Activated CD4-positive, alpha-beta T cell treated with anti-CD3 and anti-CD28 coated beads for 36 hours (primary cell): ENCODE results near the gene SLC47A1. TPM values are rescaled to one million over a fixed set of nuclear protein-coding genes. Genes with fewer than 3 reads are reported as not detected.
"Not testable (repeated sequence)": the region's sequence is repeated elsewhere in the genome, so short reads cannot be mapped to it uniquely, and the experiment has no call there.

Experiments used
- ATAC-seq: fragments of 200-7000 bp; cut with Tn5 transposase; one replicate; pipeline ENCODE4 v1.10.0; 2021; ENCODE audit warnings: mild to moderate bottlenecking, moderate library complexity
- CTCF ChIA-PET: fragments of 350-600 bp; sonication (Branson Sonifier 250); formaldehyde crosslinking; loops from one replicate; lab custom pipeline; 2021; ENCODE audit warnings: antibody characterized with exemption; lab: Charles Lee
- POLR2A ChIA-PET: fragments of 350-600 bp; sonication (Branson Sonifier 250); formaldehyde crosslinking; loops from one replicate; lab custom pipeline; 2021; ENCODE audit warnings: antibody characterized with exemption, inconsistent platforms; lab: Charles Lee
- DNase-seq: peaks from one replicate; pipeline ENCODE4 v3.0.0-alpha.2; 2020
- H3K27ac Mint-ChIP-seq: one replicate; pipeline ENCODE4 v1.8.0; 2021; ENCODE audit warnings: mixed read lengths
- H3K27me3 Mint-ChIP-seq: one replicate; pipeline ENCODE4 v1.8.0; 2021; ENCODE audit warnings: mixed read lengths
- H3K36me3 Mint-ChIP-seq: one replicate; pipeline ENCODE4 v1.8.0; 2021; ENCODE audit warnings: low read depth, mixed read lengths
- H3K4me1 Mint-ChIP-seq: one replicate; pipeline ENCODE4 v1.8.0; 2021; ENCODE audit warnings: mixed read lengths
- H3K4me3 Mint-ChIP-seq: one replicate; pipeline ENCODE4 v1.8.0; 2021; ENCODE audit warnings: mild to moderate bottlenecking, moderate library complexity, mixed read lengths
- H3K9me3 Mint-ChIP-seq: one replicate; pipeline ENCODE4 v1.8.0; 2021; ENCODE audit warnings: low read depth, mixed read lengths
- intact Hi-C, 2 experiments: fragments of 100-400 bp; cut with DNase I in 1 of 2; cut with micrococcal nuclease in 1 of 2; formaldehyde crosslinking; loops; one replicate each; pipeline versions ENCODE4 v1.14.2 to v1.15.1; 2022 to 2024; cut with DNase I, micrococcal nuclease
- total RNA-seq, 2 experiments: library from RNA; stranded (reverse); gene quantifications; one replicate each; pipeline ENCODE4 v1.2.3, GENCODE V29; 2021

The SLC47A1 gene
- total RNA-seq, 2 experiments from 2014 or later = 0.25 TPM; not detected in 1

DNA sequence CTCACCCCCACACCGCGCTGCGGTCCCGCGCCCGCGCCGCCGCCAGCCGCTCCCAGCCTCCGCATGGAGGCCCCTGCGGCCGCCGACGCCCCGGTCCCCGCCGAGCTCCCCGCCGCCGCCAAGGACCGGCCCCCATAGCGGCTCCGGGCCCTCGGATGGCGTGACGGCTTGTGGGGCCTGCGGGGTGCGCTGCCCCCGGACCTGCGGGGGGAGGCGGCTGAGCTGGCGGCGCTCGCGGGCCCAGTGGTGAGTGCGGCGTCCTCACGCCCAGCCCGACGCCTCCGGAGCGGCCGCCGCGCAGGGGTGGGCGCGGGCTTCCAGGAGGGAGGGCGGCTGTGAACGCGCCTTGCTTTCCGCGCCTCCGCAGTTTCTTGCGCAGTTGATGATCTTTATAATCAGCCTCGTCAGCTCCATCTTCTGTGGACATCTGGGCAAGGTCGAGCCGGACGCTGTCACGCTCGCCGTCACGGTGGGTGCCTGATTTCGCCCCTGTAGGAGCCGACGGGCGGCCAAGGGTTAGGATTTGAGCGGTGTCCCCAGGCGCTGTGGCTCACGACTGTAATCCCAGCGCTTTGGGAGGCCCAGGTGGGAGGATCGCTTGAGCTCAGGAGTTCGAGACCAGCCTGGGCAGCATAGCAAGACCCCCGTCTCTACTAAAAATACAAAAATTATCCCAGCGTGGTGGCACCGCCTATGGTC is 46.4 kb downstream of the SLC47A1 start:
- ChIA-PET POLR2A (no interaction called here), CTCF (interaction anchor here (0.6 to 1.0 kb wide), 2 partner anchors 31 to 133 kb away, joined by 3 read pairs; no protein-coding TSS in a partner anchor)
- peak; percentile 6 for DNase-seq
- Mint-ChIP-seq H3K36me3 (no peaks in the 10 kb centered on the region), H3K4me1 (peaks cover 2% of the 10 kb centered on the region), H3K27ac (no peak overlapping the region), H3K4me3 (no peak overlapping the region), H3K9me3 (no peaks in the 10 kb centered on the region), H3K27me3 (peaks cover 18% of the 10 kb centered on the region)
- no peak for ATAC-seq
- intact Hi-C loops = no loop called here

DNA sequence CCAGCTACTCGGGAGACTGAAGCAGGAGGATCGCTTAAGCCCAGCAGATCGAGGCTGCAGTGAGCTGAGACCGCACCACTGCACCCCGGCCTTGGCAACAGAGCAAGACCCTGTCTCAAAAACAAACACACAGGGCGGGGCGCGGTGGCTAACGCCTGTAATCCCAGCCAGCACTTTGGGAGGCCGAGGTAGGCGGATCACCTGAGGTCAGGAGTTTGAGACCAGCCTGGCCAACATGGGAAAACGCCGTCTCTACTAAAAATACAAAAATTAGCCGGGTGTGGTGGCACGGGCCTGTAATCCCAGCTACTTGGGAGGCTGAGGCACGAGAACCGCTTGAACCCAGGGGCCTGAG is 46.9 kb downstream of the SLC47A1 start:
- DNase-seq, intact Hi-C loops, POLR2A ChIA-PET, H3K4me1 Mint-ChIP-seq, ATAC-seq, H3K9me3 Mint-ChIP-seq, H3K36me3 Mint-ChIP-seq, H3K4me3 Mint-ChIP-seq, H3K27ac Mint-ChIP-seq: not testable (repeated sequence)
- peaks cover 18% of the 10 kb centered on the region for H3K27me3 Mint-ChIP-seq
- CTCF ChIA-PET = interaction anchor here (1.0 kb wide), 1 partner anchor 31 kb away, joined by 3 read pairs; no protein-coding TSS in a partner anchor

DNA sequence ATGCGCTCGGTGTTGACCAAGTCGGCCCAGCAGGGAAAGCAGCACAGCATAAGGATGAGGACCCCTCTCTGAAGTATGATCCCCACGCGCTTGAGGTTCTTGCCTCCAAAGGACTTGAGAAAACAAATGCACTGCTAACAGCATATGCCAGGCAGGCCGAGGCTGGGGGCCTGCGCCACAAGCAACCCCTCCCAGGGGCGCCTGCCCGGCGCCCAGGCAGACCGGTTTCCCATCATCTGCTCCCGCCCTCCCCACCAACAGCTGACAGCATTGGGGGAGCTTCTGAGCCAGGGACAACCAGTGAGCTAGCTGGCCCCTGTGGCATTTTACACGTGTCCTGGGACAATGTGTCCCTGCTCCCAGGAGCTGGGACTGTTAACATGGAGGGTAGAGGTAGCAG is 48.5 kb downstream of the SLC47A1 start:
- DNase-seq, H3K27ac Mint-ChIP-seq, H3K4me3 Mint-ChIP-seq, H3K4me1 Mint-ChIP-seq, H3K36me3 Mint-ChIP-seq, ATAC-seq, CTCF ChIA-PET, H3K9me3 Mint-ChIP-seq, POLR2A ChIA-PET, intact Hi-C loops: not testable (repeated sequence)
- H3K27me3 Mint-ChIP-seq = peaks cover 18% of the 10 kb centered on the region

GRCh38 chr17:19583871-19584270 is 50.2 kb downstream of the SLC47A1 start:
- ATAC-seq = no peak
- H3K27me3 Mint-ChIP-seq = peaks cover 13% of the 10 kb centered on the region
- H3K4me3 Mint-ChIP-seq = no peak overlapping the region
- DNase-seq = no peak
- H3K27ac Mint-ChIP-seq = no peak overlapping the region
- ChIA-PET POLR2A (no interaction called here), CTCF (no interaction called here)
- intact Hi-C loops = no loop called here
- no peaks in the 10 kb centered on the region for H3K36me3 Mint-ChIP-seq
- H3K4me1 Mint-ChIP-seq = peaks cover 2% of the 10 kb centered on the region
- no peaks in the 10 kb centered on the region for H3K9me3 Mint-ChIP-seq

DNA sequence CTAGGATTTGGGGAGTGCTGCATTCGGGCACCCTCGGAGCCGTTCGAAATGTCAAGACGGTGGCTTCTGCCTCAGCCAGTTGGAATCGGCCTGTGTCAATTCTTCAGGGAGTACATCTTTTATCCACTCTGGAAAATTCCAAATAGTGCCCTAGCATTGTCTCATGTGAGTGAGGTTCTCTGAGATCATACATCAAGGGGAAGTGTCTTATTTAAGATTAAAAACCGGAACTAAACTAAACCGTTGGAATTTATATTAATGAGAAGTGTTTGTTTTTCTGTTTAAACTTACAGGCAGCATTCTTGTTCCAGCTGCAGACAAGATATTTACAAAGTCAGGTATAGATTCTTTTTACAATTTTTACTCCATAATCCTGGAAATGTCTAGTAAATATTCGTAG is 56.8 kb downstream of the SLC47A1 start:
- H3K9me3 Mint-ChIP-seq = no peaks in the 10 kb centered on the region
- no peak overlapping the region for H3K4me3 Mint-ChIP-seq
- intact Hi-C loops = no loop called here
- DNase-seq (no peak), ATAC-seq (no peak)
- CTCF ChIA-PET = no interaction called here
- H3K4me1 Mint-ChIP-seq = no peaks in the 10 kb centered on the region
- H3K36me3 Mint-ChIP-seq = no peaks in the 10 kb centered on the region
- POLR2A ChIA-PET = no interaction called here
- H3K27me3 Mint-ChIP-seq = no peaks in the 10 kb centered on the region
- H3K27ac Mint-ChIP-seq = no peak overlapping the region

- Mint-ChIP-seq H3K4me1 (no peaks in the 10 kb centered on the region), H3K27me3 (no peaks in the 10 kb centered on the region), H3K36me3 (no peaks in the 10 kb centered on the region), H3K4me3 (no peak overlapping the region), H3K27ac (no peak overlapping the region), H3K9me3 (no peaks in the 10 kb centered on the region)
- intact Hi-C loops = no loop called here
- ATAC-seq = no peak
- no peak for DNase-seq
- ChIA-PET CTCF (interaction anchor here (1.7 kb wide), 2 partner anchors 154 to 176 kb away, joined by 4 to 5 read pairs; no protein-coding TSS in a partner anchor), POLR2A (no interaction called here)
Measured at GRCh38 chr17:19590912-19591551, 57.4 kb downstream of the SLC47A1 start.

- H3K27me3 Mint-ChIP-seq = peaks cover 2% of the 10 kb centered on the region
- ATAC-seq = no peak
- ChIA-PET POLR2A (no interaction called here), CTCF (interaction anchor here (1.7 kb wide), 2 partner anchors 153 to 175 kb away, joined by 4 to 5 read pairs; no protein-coding TSS in a partner anchor)
- no peak overlapping the region for H3K27ac Mint-ChIP-seq
- no peaks in the 10 kb centered on the region for H3K9me3 Mint-ChIP-seq
- intact Hi-C loops = no loop called here
- DNase-seq = no peak
- no peak overlapping the region for H3K4me3 Mint-ChIP-seq
- H3K36me3 Mint-ChIP-seq = no peaks in the 10 kb centered on the region
- no peaks in the 10 kb centered on the region for H3K4me1 Mint-ChIP-seq
Measured at GRCh38 chr17:19592316-19592715, 58.7 kb downstream of the SLC47A1 start.

- ChIA-PET POLR2A (no interaction called here), CTCF (no interaction called here)
- ATAC-seq (no peak), DNase-seq (no peak)
- Mint-ChIP-seq H3K9me3 (no peaks in the 10 kb centered on the region), H3K4me3 (no peak overlapping the region), H3K36me3 (no peaks in the 10 kb centered on the region), H3K27ac (no peak overlapping the region), H3K4me1 (no peaks in the 10 kb centered on the region), H3K27me3 (peaks cover 2% of the 10 kb centered on the region)
- intact Hi-C loops = no loop called here
Measured at GRCh38 chr17:19596869-19597268, 63.2 kb downstream of the SLC47A1 start.

GRCh38 chr17:19610311-19610710 is 76.7 kb downstream of the SLC47A1 start:
- no peaks in the 10 kb centered on the region for H3K9me3 Mint-ChIP-seq
- no peak for DNase-seq
- intact Hi-C loops = no loop called here
- peaks cover 2% of the 10 kb centered on the region for H3K27me3 Mint-ChIP-seq
- CTCF ChIA-PET = no interaction called here
- POLR2A ChIA-PET = no interaction called here
- H3K27ac Mint-ChIP-seq = no peak overlapping the region
- no peaks in the 10 kb centered on the region for H3K36me3 Mint-ChIP-seq
- no peak overlapping the region for H3K4me3 Mint-ChIP-seq
- ATAC-seq = no peak
- H3K4me1 Mint-ChIP-seq = no peaks in the 10 kb centered on the region

DNA sequence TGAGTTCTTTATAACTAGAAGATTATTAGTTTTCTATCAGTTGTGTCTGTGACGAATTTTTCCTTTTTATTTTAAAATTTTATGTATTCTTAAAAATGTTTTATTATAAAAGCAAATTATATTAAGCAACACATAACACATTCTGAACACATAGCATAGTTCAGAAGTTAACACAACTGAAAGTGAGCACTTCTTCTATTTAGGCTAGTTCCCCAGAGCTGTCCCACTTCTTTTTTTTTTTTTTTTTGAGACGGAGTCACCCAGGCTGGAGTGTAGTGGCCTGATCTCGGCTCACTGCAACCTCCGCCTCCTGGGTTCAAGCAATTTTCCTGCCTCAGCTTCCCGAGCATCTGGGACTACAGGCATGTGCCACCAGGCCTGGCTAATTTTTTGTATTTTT is 77.2 kb downstream of the SLC47A1 start:
- ChIA-PET POLR2A (no interaction called here), CTCF (interaction anchor here (1.5 kb wide), 1 partner anchor 97 kb away, joined by 4 read pairs; no protein-coding TSS in a partner anchor)
- Mint-ChIP-seq H3K4me3 (no peak overlapping the region), H3K36me3 (no peaks in the 10 kb centered on the region), H3K27me3 (peaks cover 2% of the 10 kb centered on the region), H3K4me1 (no peaks in the 10 kb centered on the region), H3K9me3 (no peaks in the 10 kb centered on the region), H3K27ac (no peak overlapping the region)
- DNase-seq = no peak
- intact Hi-C loops = no loop called here
- no peak for ATAC-seq

- H3K27ac Mint-ChIP-seq = no peak overlapping the region
- no peak overlapping the region for H3K4me3 Mint-ChIP-seq
- ChIA-PET POLR2A (no interaction called here), CTCF (interaction anchor here (1.0 kb wide), 1 partner anchor 149 kb away, joined by 3 read pairs; no protein-coding TSS in a partner anchor)
- ATAC-seq = no peak
- no peak for DNase-seq
- no peaks in the 10 kb centered on the region for H3K27me3 Mint-ChIP-seq
- H3K36me3 Mint-ChIP-seq = peaks cover under 1% of the 10 kb centered on the region
- H3K4me1 Mint-ChIP-seq = no peaks in the 10 kb centered on the region
- H3K9me3 Mint-ChIP-seq = peaks cover 14% of the 10 kb centered on the region
- intact Hi-C loops = no loop called here
Measured at GRCh38 chr17:19613979-19614378, 80.3 kb downstream of the SLC47A1 start.

GRCh38 chr17:19614900-19615299 is 81.2 kb downstream of the SLC47A1 start:
- CTCF ChIA-PET = interaction anchor here (0.7 to 1.0 kb wide), 2 partner anchors 148 to 151 kb away, joined by 3 read pairs; no protein-coding TSS in a partner anchor

More at GRCh38 chr17:19614900-19615299, 81.2 kb downstream of the SLC47A1 start:
- H3K27me3 Mint-ChIP-seq = no peaks in the 10 kb centered on the region
- POLR2A ChIA-PET = interaction anchor here (0.6 kb wide), 1 partner anchor 75 kb away, joined by 3 read pairs; no protein-coding TSS in a partner anchor
- H3K4me1 Mint-ChIP-seq = no peaks in the 10 kb centered on the region
- intact Hi-C loops = no loop called here
- H3K27ac Mint-ChIP-seq = no peak overlapping the region
- H3K36me3 Mint-ChIP-seq = peaks cover 9% of the 10 kb centered on the region
- H3K9me3 Mint-ChIP-seq = peaks cover 23% of the 10 kb centered on the region
- no peak for ATAC-seq
- H3K4me3 Mint-ChIP-seq = no peak overlapping the region
- no peak for DNase-seq
